H1 (cell line): ENCODE measurements around the gene ITGB5. TPM values are rescaled to one million over a fixed set of nuclear protein-coding genes. Genes with fewer than 3 reads are reported as not detected.
A peak's percentile ranks its signal among the peaks of the same experiment; 100 is the strongest.

Experiments
- CTCF ChIA-PET: fragments of 300-600 bp; sonication (Branson Sonifier 250); formaldehyde crosslinking; loops from one replicate; lab custom pipeline; 2021; ENCODE audit not compliant: partially characterized antibody; lab: Charles Lee
- POLR2A ChIA-PET: fragments of 300-600 bp; sonication (Branson Sonifier 250); formaldehyde crosslinking; loops from one replicate; lab custom pipeline; 2021; ENCODE audit warnings: inconsistent platforms; ENCODE audit not compliant: partially characterized antibody; lab: Charles Lee
- DNase-seq, 2 experiments: peaks; one replicate each; pipeline versions ENCODE4 v3.0.0 to v3.0.0-alpha.2; 2010 to 2022; ENCODE audit warnings: low spot score in 2 of 2, low read depth in 1 of 2, mixed read lengths in 1 of 2
- FAIRE-seq: peaks from 2 replicates; lab custom pipeline; 2011; peaks lifted over from hg19 to GRCh38; lab: Jason Lieb, UNC
- H2AFZ ChIP-seq: 2 replicates; pipeline ENCODE4 v1.8.1; 2012; ENCODE audit warnings: low read length, inconsistent platforms
- H2AK5ac ChIP-seq: 2 replicates; pipeline ENCODE4 v1.6.1; 2013; ENCODE audit warnings: low read depth, low read length
- H2BK120ac ChIP-seq: replicated peaks from 2 replicates; pipeline ENCODE3; 2013; ENCODE audit warnings: low read depth, low read length, inconsistent platforms
- H2BK12ac ChIP-seq: 2 replicates; pipeline ENCODE4 v1.6.1; 2013; ENCODE audit warnings: low read depth, low read length
- H2BK15ac ChIP-seq: 2 replicates; pipeline ENCODE4 v1.6.1; 2013; ENCODE audit warnings: low read length
- H2BK20ac ChIP-seq: 2 replicates; pipeline ENCODE4 v1.6.1; 2013; ENCODE audit warnings: low read length
- H2BK5ac ChIP-seq: 2 replicates; pipeline ENCODE4 v1.6.1; 2013; ENCODE audit warnings: low read depth, low read length
- H3K14ac ChIP-seq: 2 replicates; pipeline ENCODE4 v1.6.1; 2013; ENCODE audit warnings: inconsistent platforms; ENCODE audit not compliant: insufficient read length
- H3K18ac ChIP-seq: 2 replicates; pipeline ENCODE4 v1.6.1; 2013; ENCODE audit warnings: low read length; ENCODE audit errors: extremely low read depth
- H3K23ac ChIP-seq: 2 replicates; pipeline ENCODE4 v1.6.1; 2013; ENCODE audit warnings: inconsistent platforms; ENCODE audit not compliant: insufficient read length
- H3K23me2 ChIP-seq: 2 replicates; pipeline ENCODE4 v1.6.1; 2013; ENCODE audit warnings: low read depth, low read length
- H3K27ac ChIP-seq: 2 replicates; pipeline ENCODE4 v1.6.1; 2011; ENCODE audit warnings: low read depth, low read length, inconsistent platforms
- H3K27me3 ChIP-seq, 4 experiments: replicated peaks in 1 of 4; 1 replicate in 1 of 4; 2 replicates in 3 of 4; pipeline versions ENCODE4 v1.6.1 to v1.8.1; 2011 to 2013; ENCODE audit warnings: low read length in 3 of 4, mild to moderate bottlenecking in 3 of 4, inconsistent platforms in 2 of 4, mixed read lengths in 2 of 4, moderate library complexity in 1 of 4; ENCODE audit not compliant: control insufficient read depth in 3 of 4, insufficient read depth in 3 of 4; ENCODE audit errors: extremely low read depth in 1 of 4
- H3K36me3 ChIP-seq, 4 experiments: 2 replicates each; pipeline versions ENCODE4 v1.6.1 to v1.8.1; 2011 to 2013; ENCODE audit warnings: mild to moderate bottlenecking in 4 of 4, low read length in 3 of 4, moderate library complexity in 2 of 4, control low read depth in 1 of 4, inconsistent platforms in 1 of 4; ENCODE audit not compliant: insufficient read depth in 4 of 4, control insufficient read depth in 2 of 4
- H3K4ac ChIP-seq: replicated peaks from 2 replicates; pipeline ENCODE3; 2013; ENCODE audit warnings: low read length, low read depth, mixed read lengths, inconsistent platforms; ENCODE audit not compliant: insufficient read length
- H3K4me1 ChIP-seq, 4 experiments: replicated peaks in 1 of 4; 1 replicate in 1 of 4; 2 replicates in 3 of 4; pipeline versions ENCODE4 v1.6.1 to v1.8.1; 2011 to 2013; ENCODE audit warnings: low read length in 3 of 4, inconsistent platforms in 2 of 4, mixed read lengths in 1 of 4; ENCODE audit not compliant: insufficient read depth in 4 of 4, control insufficient read depth in 3 of 4
- H3K4me2 ChIP-seq, 2 experiments: 2 replicates each; pipeline versions ENCODE4 v1.6.1 to v1.8.1; 2011 to 2013; ENCODE audit warnings: low read depth in 2 of 2, low read length in 2 of 2, control low read depth in 1 of 2, inconsistent platforms in 1 of 2, mild to moderate bottlenecking in 1 of 2; ENCODE audit not compliant: insufficient read depth in 1 of 2
- H3K4me3 ChIP-seq, 4 experiments: fragments of 200-600, 300-600 bp in 1 of 4; sonication (generic), shearing (Covaris generic), sonication (Bioruptor Twin) in 1 of 4; 2 replicates each; pipeline versions ENCODE4 v1.5.1 to v1.8.1; 2011 to 2016; ENCODE audit warnings: low read length in 4 of 4, low read depth in 3 of 4, control low read depth in 2 of 4, inconsistent platforms in 2 of 4, mild to moderate bottlenecking in 2 of 4, mixed read lengths in 1 of 4, moderate library complexity in 1 of 4; ENCODE audit not compliant: insufficient read depth in 2 of 4; ENCODE audit errors: extremely low read depth in 1 of 4
- H3K56ac ChIP-seq: replicated peaks from 2 replicates; pipeline ENCODE3; 2013; ENCODE audit warnings: low read depth, mild to moderate bottlenecking, mixed read lengths, low read length, inconsistent platforms; ENCODE audit not compliant: insufficient read length
- H3K79me1 ChIP-seq: 2 replicates; pipeline ENCODE4 v1.6.1; 2013; ENCODE audit warnings: low read depth, low read length, control low read depth
- H3K79me2 ChIP-seq, 2 experiments: 2 replicates each; pipeline versions ENCODE4 v1.6.1 to v1.8.1; 2012 to 2013; ENCODE audit warnings: low read length in 2 of 2, mild to moderate bottlenecking in 2 of 2, inconsistent platforms in 1 of 2; ENCODE audit not compliant: insufficient read depth in 2 of 2, control insufficient read depth in 1 of 2
- H3K9ac ChIP-seq, 4 experiments: replicated peaks in 1 of 4; 1 replicate in 1 of 4; 2 replicates in 3 of 4; pipeline versions ENCODE4 v1.6.1 to v1.8.1; 2011 to 2013; ENCODE audit warnings: low read depth in 3 of 4, low read length in 3 of 4, control low read depth in 2 of 4, mild to moderate bottlenecking in 2 of 4, moderate library complexity in 2 of 4, inconsistent platforms in 1 of 4; ENCODE audit errors: extremely low read depth in 1 of 4
- H3K9me3 ChIP-seq, 2 experiments: 2 replicates each; pipeline versions ENCODE4 v1.6.1 to v1.8.1; 2012 to 2013; ENCODE audit warnings: mild to moderate bottlenecking in 2 of 2, moderate library complexity in 2 of 2, control low read depth in 1 of 2, inconsistent platforms in 1 of 2, low read depth in 1 of 2, low read length in 1 of 2, mixed read lengths in 1 of 2; ENCODE audit not compliant: insufficient read depth in 2 of 2
- H4K20me1 ChIP-seq, 2 experiments: replicated peaks in 1 of 2; 2 replicates each; pipeline versions ENCODE3 to v1.8.1; 2011 to 2013; ENCODE audit warnings: inconsistent platforms in 2 of 2, low read length in 2 of 2, mild to moderate bottlenecking in 1 of 2; ENCODE audit not compliant: insufficient read depth in 2 of 2, control insufficient read depth in 1 of 2
- H4K5ac ChIP-seq: 2 replicates; pipeline ENCODE4 v1.6.1; 2013; ENCODE audit warnings: low read length, low read depth, mixed read lengths, inconsistent platforms; ENCODE audit not compliant: insufficient read length
- H4K8ac ChIP-seq: 2 replicates; pipeline ENCODE4 v1.8.0; 2013; ENCODE audit warnings: mild to moderate bottlenecking, moderate library complexity, low read length, inconsistent platforms; ENCODE audit not compliant: insufficient read depth; ENCODE audit errors: extremely low read depth
- H4K91ac ChIP-seq: replicated peaks from 2 replicates; pipeline ENCODE3; 2013; ENCODE audit warnings: low read length, mixed read lengths, inconsistent platforms; ENCODE audit not compliant: insufficient read length
- ASH2L ChIP-seq: fragments of 200-600, 300-600 bp; sonication (generic); IDR thresholded peaks from one replicate; pipeline ENCODE4 v1.7.1; 2017; ENCODE audit warnings: low read length
- FOSL1 ChIP-seq: IDR thresholded peaks from 2 replicates; pipeline ENCODE4 v1.6.1; 2011; ENCODE audit warnings: mild to moderate bottlenecking, low read depth, low read length, moderate library complexity; ENCODE audit not compliant: insufficient read depth
- KDM1A ChIP-seq: fragments of 200-600, 300-600 bp; sonication (generic); IDR thresholded peaks from 2 replicates; pipeline ENCODE4 v1.7.1; 2016; ENCODE audit warnings: mild to moderate bottlenecking, low read length, borderline replicate concordance
- POLR2A ChIP-seq, 2 experiments: IDR thresholded peaks; 1 replicate in 1 of 2; 2 replicates in 1 of 2; pipeline ENCODE4 v1.6.1; 2011; ENCODE audit warnings: low read depth in 2 of 2, low read length in 2 of 2, mild to moderate bottlenecking in 2 of 2; ENCODE audit errors: control extremely low read depth in 1 of 2
- WGBS, 2 experiments: shearing (Covaris generic) in 1 of 2; methylation state at CpG; one replicate each; pipeline versions ENCODE4 v1.1.6 to v1.1.7; 2013 to 2015; ENCODE audit warnings: low lambda C conversion rate in 2 of 2, mixed read lengths in 2 of 2, inconsistent platforms in 1 of 2, low coverage in 1 of 2, missing lambda C conversion rate in 1 of 2; ENCODE audit not compliant: insufficient replicate concordance in 2 of 2, insufficient coverage in 1 of 2, insufficient read length in 1 of 2; ENCODE audit errors: extremely low coverage in 1 of 2, missing lambda C conversion rate in 1 of 2; 5-methylcytosine and 5-hydroxymethylcytosine counted together
- polyA plus RNA-seq, 7 experiments: library from polyadenylated mRNA; depleted of rRNA in 3 of 7; stranded (reverse) in 5 of 7; unstranded in 2 of 7; fragments of >200 nt in 5 of 7; fragments of 200-250 nt in 2 of 7; gene quantifications; 1 replicate in 5 of 7; 2 replicates in 1 of 7; 4 replicates in 1 of 7; pipeline versions ENCODE4 v1.2.1 to v1.2.3, GENCODE V29; 2011 to 2013; ENCODE audit warnings: missing spikeins in 2 of 7, mixed read lengths in 2 of 7
- total RNA-seq: library from RNA; stranded (reverse); fragmentation: NEBNext Ultra II Directional; extraction: Animal tissue kit (Norgen Biotek cat#: 25700); gene quantifications from 2 replicates; pipeline ENCODE4 v1.2.1, GENCODE V29; 2021

The ITGB5 gene
- total and polyA plus RNA-seq, 2 of the 8 experiments (the other 6 are each of a cell fraction or from before 2014, with no cell fraction given), result 101 to 268 TPM

DNA sequence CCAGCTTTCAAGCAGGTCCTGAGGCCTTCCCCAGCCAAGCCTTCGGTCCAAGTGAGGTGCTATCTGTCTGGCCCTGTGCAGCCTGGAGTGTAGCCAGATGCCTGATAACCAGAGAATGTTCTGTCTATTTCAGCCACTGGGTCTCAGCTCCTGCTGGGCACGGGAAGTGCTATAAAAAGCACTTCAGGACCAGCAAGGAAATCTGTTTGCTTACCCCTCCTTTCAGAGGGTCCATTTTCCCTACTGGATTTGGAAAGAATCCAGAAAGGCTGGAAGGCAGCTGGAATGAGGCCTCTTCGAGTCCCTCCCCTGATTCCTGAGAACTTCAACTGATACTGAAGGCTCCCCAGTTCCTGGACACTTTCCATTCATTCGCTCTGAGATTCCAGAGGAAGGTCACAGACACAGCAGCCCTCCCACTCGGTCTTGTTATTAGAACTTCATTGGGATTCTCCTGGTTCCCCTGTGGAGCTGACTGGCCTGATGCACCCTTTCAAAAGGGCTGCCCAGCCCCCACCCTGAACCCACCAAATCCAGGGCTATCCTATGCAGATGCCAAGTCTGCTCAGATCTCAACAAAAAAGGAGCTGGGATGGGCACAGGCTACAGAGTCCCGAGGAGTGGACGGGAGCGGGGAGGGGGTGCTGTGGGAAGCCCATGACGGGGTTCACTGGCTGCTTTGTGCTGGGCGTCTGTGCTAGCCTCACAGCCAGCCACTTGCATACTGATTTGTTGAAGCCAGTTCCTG is 86.5 kb downstream of the ITGB5 start:
- H4K91ac ChIP-seq, result no peak overlapping the region
- H3K27ac ChIP-seq, result no peak overlapping the region
- H3K18ac ChIP-seq, result no peak overlapping the region; the same call in 1 of the 2 replicates
- H3K9ac ChIP-seq, result no peak overlapping the region
- no peaks in the 10 kb centered on the region for H3K79me2 ChIP-seq
- no peak overlapping the region for H3K14ac ChIP-seq
- H2BK20ac ChIP-seq, result no peak overlapping the region
- 76% methylated on average over 10 of the region's 10 CpGs; no CpG with 5 or more reads in 1 of the 2 experiments for WGBS, 2 experiments
- H3K4ac ChIP-seq, result no peak overlapping the region
- H3K36me3 ChIP-seq, result peaks cover 4 to 11% (median 5%) of the 10 kb centered on the region in 4 experiments; a peak in 5 of 8 replicates
- no peak for TF ChIP-seq ASH2L
- 0 out of 3 replicates have a peak, but pooled peaks of 1 of the 2 experiments have one; percentile 18 for TF ChIP-seq POLR2A (IDR thresholded peaks at IDR 0.05; ENCODE audit: control extremely low read depth in 1 of 2, low read depth in 2 of 2, low read length in 2 of 2)
- no peak for TF ChIP-seq FOSL1
- TF ChIP-seq KDM1A, result no peak
- H3K27me3 ChIP-seq, result no peaks in the 10 kb centered on the region
- H3K79me1 ChIP-seq, result no peaks in the 10 kb centered on the region; the same call in 1 of the 2 replicates
- no peak overlapping the region for H2AFZ ChIP-seq
- no peak overlapping the region for H2BK120ac ChIP-seq
- H3K4me2 ChIP-seq, result no peak overlapping the region; a peak in 1 of 4 replicates
- H3K4me1 ChIP-seq, result peaks cover 2 to 16% (median 4%) of the 10 kb centered on the region in 4 experiments; a peak in 6 of 7 replicates
- H2BK5ac ChIP-seq, result no peak overlapping the region
- no peak for DNase-seq
- H3K56ac ChIP-seq, result no peak overlapping the region
- peak; percentile 13 for FAIRE-seq
- peak overlapping the region; percentile 58 for H4K8ac ChIP-seq
- H4K5ac ChIP-seq, result no peak overlapping the region
- POLR2A ChIA-PET, result no interaction called here
- CTCF ChIA-PET, result interaction anchor here (0.9 to 1.8 kb wide), 6 partner anchors 8 to 101 kb away, joined by 3 to 6 read pairs (median 4); no protein-coding TSS in a partner anchor
- no peak overlapping the region for H2AK5ac ChIP-seq
- H3K23ac ChIP-seq, result no peak overlapping the region
- no peaks in the 10 kb centered on the region for H3K9me3 ChIP-seq
- no peak overlapping the region for H3K4me3 ChIP-seq
- H4K20me1 ChIP-seq, result peaks cover 0 to 1% of the 10 kb centered on the region in 2 experiments
- no peak overlapping the region for H2BK12ac ChIP-seq
- peak overlapping the region; percentile 46; the same call in 1 of the 2 replicates for H2BK15ac ChIP-seq
- no peaks in the 10 kb centered on the region for H3K23me2 ChIP-seq
